Panc1 (cell line): ENCODE data around the gene NFATC2. TPM values are rescaled to one million over a fixed set of nuclear protein-coding genes. Genes with fewer than 3 reads are reported as not detected.

Experiments used
- ATAC-seq: fragments of 200-7000 bp; cut with Tn5 transposase; 2 replicates; pipeline ENCODE4 v1.9.1; 2020; ENCODE audit warnings: mild to moderate bottlenecking, moderate library complexity
- BruUV-seq: library from RNA; stranded (reverse); fragments of 400-500 nt; replicated peaks from 2 replicates; lab custom pipeline; 2021; lab: Mats Ljungman, UMichigan
- CTCF ChIA-PET: fragments of 300-600 bp; sonication (Branson Sonifier 250); formaldehyde crosslinking; loops from one replicate; lab custom pipeline; 2022; ENCODE audit warnings: antibody characterized with exemption; lab: Charles Lee
- POLR2A ChIA-PET: fragments of 300-600 bp; sonication (Branson Sonifier 250); formaldehyde crosslinking; loops from one replicate; lab custom pipeline; 2022; ENCODE audit warnings: antibody characterized with exemption; lab: Charles Lee
- DNase-seq: peaks from one replicate; pipeline ENCODE4 v3.0.0-alpha.2; 2010; ENCODE audit warnings: low read depth, low spot score
- H3K27ac ChIP-seq: 2 replicates; pipeline ENCODE4 v1.5.1; 2011; ENCODE audit warnings: mild to moderate bottlenecking, low read length, inconsistent platforms
- H3K27me3 ChIP-seq: fragments of 200-500 bp; sonication (Bioruptor generic); 2 replicates; pipeline ENCODE4 v1.6.0; 2014; ENCODE audit warnings: low read length, inconsistent platforms; ENCODE audit not compliant: control insufficient read depth, insufficient read depth
- H3K36me3 ChIP-seq: fragments of 200-500 bp; sonication (Bioruptor generic); 2 replicates; pipeline ENCODE4 v1.5.1; 2014; ENCODE audit warnings: inconsistent platforms, mild to moderate bottlenecking, low read length, moderate library complexity; ENCODE audit not compliant: control insufficient read depth, insufficient read depth
- H3K4me1 ChIP-seq: 2 replicates; pipeline ENCODE4 v1.5.1; 2011; ENCODE audit warnings: inconsistent platforms, mild to moderate bottlenecking, low read length, moderate library complexity; ENCODE audit not compliant: control insufficient read depth, insufficient read depth
- H3K4me3 ChIP-seq, 2 experiments: 2 replicates each; pipeline ENCODE4 v1.5.1; 2011 to 2012; ENCODE audit warnings: low read depth in 2 of 2, low read length in 2 of 2, mild to moderate bottlenecking in 2 of 2, inconsistent platforms in 1 of 2, moderate library complexity in 1 of 2
- H3K9me3 ChIP-seq: fragments of 200-500 bp; sonication (Bioruptor generic); 2 replicates; pipeline ENCODE4 v1.5.1; 2014; ENCODE audit warnings: low read depth, mild to moderate bottlenecking, inconsistent platforms, low read length, moderate library complexity; ENCODE audit not compliant: control insufficient read depth, insufficient read depth
- CTCF ChIP-seq: fragments of 450-650 bp; IDR thresholded peaks from 2 replicates; pipeline ENCODE4 v1.5.1; 2017; ENCODE audit warnings: mild to moderate bottlenecking
- POLR2AphosphoS5 ChIP-seq: IDR thresholded peaks from 2 replicates; pipeline ENCODE4 v1.6.1; 2012; ENCODE audit warnings: mild to moderate bottlenecking, low read depth, low read length, moderate library complexity
- REST ChIP-seq, 2 experiments: IDR thresholded peaks; 2 replicates each; pipeline ENCODE4 v1.6.1; 2011 to 2012; ENCODE audit warnings: low read depth in 2 of 2, control low read depth in 1 of 2, low read length in 1 of 2, mild to moderate bottlenecking in 1 of 2, moderate library complexity in 1 of 2; ENCODE audit not compliant: insufficient read depth in 1 of 2
- SIN3A ChIP-seq: IDR thresholded peaks from 2 replicates; pipeline ENCODE4 v1.6.1; 2012; ENCODE audit warnings: low read depth, mild to moderate bottlenecking, low read length, moderate library complexity, borderline replicate concordance; ENCODE audit not compliant: insufficient read depth
- TCF7L2 ChIP-seq: IDR thresholded peaks from 2 replicates; pipeline ENCODE4 v1.6.1; 2011; ENCODE audit warnings: mild to moderate bottlenecking, low read depth, low read length, inconsistent platforms
- in situ Hi-C: cut with HindIII; loops from 2 replicates; pipeline ENCODE4 v1.10.0; 2016; ENCODE audit warnings: low sequenced_read_pairs, low pct_unique_long_range_greater_than_20kb
- intact Hi-C: fragments of 100-400 bp; cut with micrococcal nuclease; formaldehyde crosslinking; loops from one replicate; pipeline ENCODE4 v1.10.0; 2022; ENCODE audit not compliant: unreplicated experiment
- total RNA-seq: library from RNA; stranded (reverse); gene quantifications from one replicate; pipeline ENCODE4 v1.2.1, GENCODE V29; 2021; ENCODE audit not compliant: unreplicated experiment

NFATC2 gene
- total RNA-seq, 1 experiment from 2014 or later = 10.6 TPM

- 0 out of 2 replicates have a peak overlapping the region, but pooled peaks have one; percentile 4 for H3K27ac ChIP-seq
- POLR2A ChIA-PET = interaction anchor here (0.6 kb wide), 1 partner anchor 38 kb away, joined by 3 read pairs; no protein-coding TSS in a partner anchor
- intact Hi-C loops (no loop called here), in situ Hi-C loops (no loop called here)
- H3K36me3 ChIP-seq = no peaks in the 10 kb centered on the region
- BruUV-seq = no TSS peak
- ATAC-seq (no peak), DNase-seq (no peak)
- no peaks in the 10 kb centered on the region for H3K27me3 ChIP-seq
- no peak for TF ChIP-seq POLR2AphosphoS5
- no peak for TF ChIP-seq SIN3A
- TF ChIP-seq TCF7L2 = no peak
- no peak for TF ChIP-seq REST (IDR thresholded peaks at IDR 0.05; ENCODE audit: insufficient read depth in 1 of 2, low read depth in 2 of 2, low read length in 1 of 2)
- TF ChIP-seq CTCF = no peak
- peaks cover 11% of the 10 kb centered on the region for H3K4me1 ChIP-seq
- no peak overlapping the region for H3K4me3 ChIP-seq
- H3K9me3 ChIP-seq = no peaks in the 10 kb centered on the region
- CTCF ChIA-PET = interaction anchor here (0.6 kb wide), 1 partner anchor 311 kb away, joined by 4 read pairs; no protein-coding TSS in a partner anchor
Observed at GRCh38 chr20:51389543-51390264, 152.8 kb downstream of the NFATC2 start.

DNA sequence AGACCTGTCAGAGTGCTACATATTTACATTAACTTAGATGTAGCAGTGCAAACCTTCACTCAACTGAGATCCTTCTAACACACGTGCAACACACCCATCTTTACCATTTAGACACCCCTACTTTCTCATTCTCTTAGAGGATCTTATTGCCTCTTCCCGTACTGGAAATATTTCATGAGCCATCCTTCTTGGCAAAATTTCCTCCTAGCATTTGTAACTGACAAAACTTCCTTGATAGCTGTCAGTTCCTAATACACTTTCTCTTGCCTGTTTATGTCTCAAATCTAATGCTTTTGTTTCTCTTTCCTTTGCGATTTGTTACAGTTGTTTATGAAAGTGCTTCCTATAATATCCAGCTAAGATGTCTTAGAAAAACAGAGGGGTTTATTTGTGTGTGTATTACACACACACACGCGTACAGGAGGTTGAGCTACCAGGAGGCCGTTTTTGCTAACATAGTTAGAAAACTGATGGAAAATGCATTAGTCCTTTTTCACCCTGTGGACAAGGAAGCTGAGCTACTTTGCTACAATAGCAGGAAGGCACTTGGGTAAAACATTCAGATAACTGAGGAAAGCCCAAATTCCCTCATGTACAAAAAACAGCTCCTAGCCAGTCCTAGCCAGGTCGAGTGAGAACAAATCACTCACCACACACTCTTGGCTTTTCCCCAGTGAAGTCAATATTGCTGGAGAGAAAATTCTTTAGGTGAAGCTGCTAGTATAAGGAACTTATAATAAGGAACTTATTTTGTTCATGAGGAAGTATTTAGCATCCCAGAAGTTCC is 153.6 kb downstream of the NFATC2 start:
- in situ Hi-C loops = no loop called here

More for the DNA sequence above, 153.6 kb downstream of the NFATC2 start:
- 0 out of 2 replicates have a peak overlapping the region, but pooled peaks have one; percentile 4 for H3K27ac ChIP-seq
- ATAC-seq = no peak
- TF ChIP-seq REST (IDR thresholded peaks at IDR 0.05; ENCODE audit: insufficient read depth in 1 of 2, low read depth in 2 of 2, low read length in 1 of 2) (no peak), CTCF (no peak), TCF7L2 (no peak), SIN3A (no peak), POLR2AphosphoS5 (no peak)
- no peaks in the 10 kb centered on the region for H3K27me3 ChIP-seq
- H3K4me3 ChIP-seq = no peak overlapping the region
- intact Hi-C loops = no loop called here
- H3K9me3 ChIP-seq = no peaks in the 10 kb centered on the region
- BruUV-seq = no TSS peak
- DNase-seq = no peak
- ChIA-PET CTCF (no interaction called here), POLR2A (interaction anchor here (0.6 kb wide), 1 partner anchor 37 kb away, joined by 3 read pairs; no protein-coding TSS in a partner anchor)
- H3K36me3 ChIP-seq = no peaks in the 10 kb centered on the region
- H3K4me1 ChIP-seq = peaks cover 11% of the 10 kb centered on the region
